ENCODE measurements around the gene OR1I1.

DNA sequence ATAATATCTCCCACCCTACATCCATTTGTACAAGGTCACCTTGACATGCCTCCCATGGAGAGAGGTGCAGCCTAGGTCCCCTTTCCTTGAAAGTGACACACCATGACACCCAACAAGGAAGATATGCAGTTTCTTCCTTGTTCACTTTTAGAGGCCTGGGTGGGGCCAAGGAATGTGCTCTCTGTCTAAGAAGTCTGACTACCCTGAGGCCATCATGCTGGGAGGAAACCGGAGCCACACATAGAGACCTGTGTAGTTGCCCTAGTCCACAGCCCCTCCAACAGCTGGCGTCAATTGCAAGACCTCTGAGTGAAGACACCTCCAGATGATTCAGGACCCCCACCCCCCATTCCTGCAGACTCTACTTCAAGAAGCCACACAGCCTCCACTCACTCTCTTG, 36.2 kb downstream of the OR1I1 start:
- TF ChIP-seq, protein P1, sequence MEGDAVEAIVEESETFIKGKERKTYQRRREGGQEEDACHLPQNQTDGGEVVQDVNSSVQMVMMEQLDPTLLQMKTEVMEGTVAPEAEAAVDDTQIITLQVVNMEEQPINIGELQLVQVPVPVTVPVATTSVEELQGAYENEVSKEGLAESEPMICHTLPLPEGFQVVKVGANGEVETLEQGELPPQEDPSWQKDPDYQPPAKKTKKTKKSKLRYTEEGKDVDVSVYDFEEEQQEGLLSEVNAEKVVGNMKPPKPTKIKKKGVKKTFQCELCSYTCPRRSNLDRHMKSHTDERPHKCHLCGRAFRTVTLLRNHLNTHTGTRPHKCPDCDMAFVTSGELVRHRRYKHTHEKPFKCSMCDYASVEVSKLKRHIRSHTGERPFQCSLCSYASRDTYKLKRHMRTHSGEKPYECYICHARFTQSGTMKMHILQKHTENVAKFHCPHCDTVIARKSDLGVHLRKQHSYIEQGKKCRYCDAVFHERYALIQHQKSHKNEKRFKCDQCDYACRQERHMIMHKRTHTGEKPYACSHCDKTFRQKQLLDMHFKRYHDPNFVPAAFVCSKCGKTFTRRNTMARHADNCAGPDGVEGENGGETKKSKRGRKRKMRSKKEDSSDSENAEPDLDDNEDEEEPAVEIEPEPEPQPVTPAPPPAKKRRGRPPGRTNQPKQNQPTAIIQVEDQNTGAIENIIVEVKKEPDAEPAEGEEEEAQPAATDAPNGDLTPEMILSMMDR (IDR thresholded peaks at IDR 0.05) = no peak
- TF ChIP-seq POLR2A (IDR thresholded peaks at IDR 0.05) = no peak

Measured in adrenal gland (tissue), 5 donors.